ENCODE results near the gene UGT1A9. TPM values are rescaled to one million over a fixed set of nuclear protein-coding genes. Genes with fewer than 3 reads are reported as not detected.

UGT1A9 gene
- total and polyA plus RNA-seq, 2 of the 13 experiments (the other 11 are each of a cell fraction or from before 2014, with no cell fraction given): 0.07 TPM; not detected in 1

- no peak overlapping the region for H3K27ac ChIP-seq (ENCODE audit: extremely low read length, insufficient read depth, low read length)
- H3K4me3 ChIP-seq (replicated peaks in 1 of 3; ENCODE audit: insufficient read depth in 1 of 3, low read depth in 2 of 3, low read length in 3 of 3): no peak overlapping the region
- H3K27me3 ChIP-seq (ENCODE audit: control insufficient read depth in 1 of 2, insufficient read depth in 2 of 2, low read length in 2 of 2): peaks cover 8 to 34% of the 10 kb centered on the region in 2 experiments
- no peaks in the 10 kb centered on the region for H3K79me2 ChIP-seq (ENCODE audit: insufficient read depth, low read length)
- intact Hi-C loops (cut with micrococcal nuclease; ENCODE audit: unreplicated experiment) (no loop called here), in situ Hi-C loops (cut with HindIII; ENCODE audit: extremely low pct_ligation_motif_present, low pct_unique_long_range_greater_than_20kb) (no loop called here)
- FAIRE-seq: no peak
- peaks cover 23% of the 10 kb centered on the region for H3K4me1 ChIP-seq (ENCODE audit: insufficient read depth, low read length)
- ATAC-seq: no peak
- no peaks in the 10 kb centered on the region for H4K20me1 ChIP-seq (ENCODE audit: insufficient read depth, low read length)
- no peak overlapping the region for H3K9ac ChIP-seq (ENCODE audit: insufficient read depth, low read depth, low read length)
- TF ChIP-seq NCOA5 (CRISPR knock-in tag; IDR thresholded peaks at IDR 0.05) (no peak), FOXM1 (CRISPR knock-in tag; IDR thresholded peaks at IDR 0.05) (no peak), MED8 (CRISPR knock-in tag; IDR thresholded peaks at IDR 0.05; ENCODE audit: insufficient replicate concordance) (no peak), NFYC (CRISPR knock-in tag; IDR thresholded peaks at IDR 0.05) (no peak), ZNF318 (CRISPR knock-in tag; IDR thresholded peaks at IDR 0.05) (no peak), CENPX (CRISPR knock-in tag; IDR thresholded peaks at IDR 0.05) (no peak), HOMEZ (CRISPR knock-in tag; IDR thresholded peaks at IDR 0.05; ENCODE audit: low read depth) (no peak), ARNTL (CRISPR knock-in tag; IDR thresholded peaks at IDR 0.05) (no peak)
- H3K4me2 ChIP-seq (ENCODE audit: low read depth, low read length): no peak overlapping the region
- no TSS peak for BruUV-seq (replicated peaks)
- DNase-seq (ENCODE audit: low spot score): no peak
- H3K36me3 ChIP-seq (replicated peaks in 1 of 2; ENCODE audit: control insufficient read depth in 1 of 2, insufficient read depth in 2 of 2, low read length in 2 of 2): no peaks in the 10 kb centered on the region
- H3K9me3 ChIP-seq (ENCODE audit: low read length): no peaks in the 10 kb centered on the region
- CTCF ChIA-PET (ENCODE audit: low intra/inter-chr PET ratio, low total read pairs): no interaction called here
- POLR2A ChIA-PET: no interaction called here
- WGBS (ENCODE audit: low lambda C conversion rate): 53% methylated on average over 11 of the region's 18 CpGs
- H2AFZ ChIP-seq (ENCODE audit: low read length): no peak overlapping the region
Observed at GRCh38 chr2:233819884-233820773, 148.4 kb downstream of the UGT1A9 start.
